Measurements from ENCODE around the gene ARMC7. TPM values are rescaled to one million over a fixed set of nuclear protein-coding genes. Genes with fewer than 3 reads are reported as not detected.
"Not testable (repeated sequence)": the region's sequence is repeated elsewhere in the genome, so short reads cannot be mapped to it uniquely, and the experiment has no call there.

The ARMC7 gene
- total RNA-seq, 2 experiments from 2014 or later, result 6.5 to 8.2 TPM

- intact Hi-C loops (cut with micrococcal nuclease), result loop anchor here (1.0 kb wide), 1 partner anchor 10 kb away; no protein-coding TSS in a partner anchor
- ChIA-PET POLR2A (interaction anchor here (0.6 to 2.6 kb wide), 5 partner anchors 10 to 370 kb away, joined by 3 to 17 read pairs (median 3); no protein-coding TSS in a partner anchor), CTCF (interaction anchor here (1.1 to 6.3 kb wide), 5 partner anchors 10 to 164 kb away, joined by 3 to 60 read pairs (median 3); no protein-coding TSS in a partner anchor)
- peaks cover 5% of the 10 kb centered on the region for H3K36me3 Mint-ChIP-seq
- H3K27me3 Mint-ChIP-seq, result no peaks in the 10 kb centered on the region
- peak; percentile 86 for DNase-seq
- H3K27ac Mint-ChIP-seq, result peak overlapping the region; percentile 77
- no peaks in the 10 kb centered on the region for H3K9me3 Mint-ChIP-seq
- peaks cover 30% of the 10 kb centered on the region for H3K4me1 Mint-ChIP-seq (ENCODE audit: low read depth)
- peak overlapping the region; percentile 18 for H3K4me3 Mint-ChIP-seq
Observed at GRCh38 chr17:75124041-75124818, 14.5 kb downstream of the ARMC7 start.

GRCh38 chr17:75124819-75125162 lies 15.0 kb downstream of the ARMC7 start:
- Mint-ChIP-seq H3K9me3 (no peaks in the 10 kb centered on the region), H3K4me3 (no peak overlapping the region), H3K36me3 (peaks cover 8% of the 10 kb centered on the region), H3K4me1 (ENCODE audit: low read depth) (peaks cover 33% of the 10 kb centered on the region), H3K27ac (peak overlapping the region; percentile 77), H3K27me3 (no peaks in the 10 kb centered on the region)
- ChIA-PET CTCF (interaction anchor here (1.3 to 6.3 kb wide), 2 partner anchors 11 to 47 kb away, joined by 4 to 60 read pairs; no protein-coding TSS in a partner anchor), POLR2A (interaction anchor here (1.6 to 2.6 kb wide), 2 partner anchors 11 to 57 kb away, joined by 3 to 17 read pairs; no protein-coding TSS in a partner anchor)
- intact Hi-C loops (cut with micrococcal nuclease), result loop anchor here (1.0 kb wide), 1 partner anchor 10 kb away; no protein-coding TSS in a partner anchor
- no peak for DNase-seq

GRCh38 chr17:75125984-75126383 lies 16.2 kb downstream of the ARMC7 start:
- ChIA-PET POLR2A (interaction anchor here (2.6 kb wide), 1 partner anchor 12 kb away, joined by 17 read pairs; no protein-coding TSS in a partner anchor), CTCF (interaction anchor here (6.3 kb wide), 1 partner anchor 12 kb away, joined by 60 read pairs; no protein-coding TSS in a partner anchor)
- intact Hi-C loops (cut with micrococcal nuclease), result no loop called here
- no peaks in the 10 kb centered on the region for H3K9me3 Mint-ChIP-seq
- peaks cover 38% of the 10 kb centered on the region for H3K4me1 Mint-ChIP-seq (ENCODE audit: low read depth)
- H3K4me3 Mint-ChIP-seq, result no peak overlapping the region
- H3K27ac Mint-ChIP-seq, result peak overlapping the region; percentile 65
- no peak for DNase-seq
- no peaks in the 10 kb centered on the region for H3K27me3 Mint-ChIP-seq
- H3K36me3 Mint-ChIP-seq, result peaks cover 11% of the 10 kb centered on the region

- H3K36me3 Mint-ChIP-seq, result peaks cover 11% of the 10 kb centered on the region
- ChIA-PET CTCF (interaction anchor here (6.3 kb wide), 1 partner anchor 13 kb away, joined by 60 read pairs; no protein-coding TSS in a partner anchor), POLR2A (no interaction called here)
- no peak overlapping the region for H3K27ac Mint-ChIP-seq
- no peak for DNase-seq
- H3K27me3 Mint-ChIP-seq, result no peaks in the 10 kb centered on the region
- H3K9me3 Mint-ChIP-seq, result no peaks in the 10 kb centered on the region
- intact Hi-C loops (cut with micrococcal nuclease), result no loop called here
- peaks cover 41% of the 10 kb centered on the region for H3K4me1 Mint-ChIP-seq (ENCODE audit: low read depth)
- H3K4me3 Mint-ChIP-seq, result no peak overlapping the region
Observed at GRCh38 chr17:75126954-75127353, 17.2 kb downstream of the ARMC7 start.

GRCh38 chr17:75127936-75128335 lies 18.2 kb downstream of the ARMC7 start:
- H3K4me3 Mint-ChIP-seq; intact Hi-C loops (cut with micrococcal nuclease); POLR2A ChIA-PET; DNase-seq; H3K27me3 Mint-ChIP-seq; H3K9me3 Mint-ChIP-seq: not testable (repeated sequence)
- Mint-ChIP-seq H3K36me3 (peaks cover 11% of the 10 kb centered on the region), H3K4me1 (ENCODE audit: low read depth) (peaks cover 45% of the 10 kb centered on the region), H3K27ac (peak overlapping the region; percentile 52)
- CTCF ChIA-PET, result interaction anchor here (6.3 kb wide), 1 partner anchor 14 kb away, joined by 60 read pairs; no protein-coding TSS in a partner anchor

GRCh38 chr17:75128694-75129505 lies 19.1 kb downstream of the ARMC7 start:
- H3K4me1 Mint-ChIP-seq (ENCODE audit: low read depth), result peaks cover 39% of the 10 kb centered on the region
- peaks cover 11% of the 10 kb centered on the region for H3K36me3 Mint-ChIP-seq
- intact Hi-C loops (cut with micrococcal nuclease), result no loop called here
- H3K27me3 Mint-ChIP-seq, result no peaks in the 10 kb centered on the region
- no peak for DNase-seq
- no peaks in the 10 kb centered on the region for H3K9me3 Mint-ChIP-seq
- no peak overlapping the region for H3K27ac Mint-ChIP-seq
- no peak overlapping the region for H3K4me3 Mint-ChIP-seq
- ChIA-PET CTCF (interaction anchor here (3.6 to 6.3 kb wide), 3 partner anchors 15 to 72 kb away, joined by 24 to 121 read pairs (median 60); partner anchors contain the start of gene ARMC7), POLR2A (interaction anchor here (1.1 kb wide), 2 partner anchors 12 to 60 kb away, joined by 3 read pairs; no protein-coding TSS in a partner anchor)

- ChIA-PET POLR2A (interaction anchor here (1.1 kb wide), 1 partner anchor 13 kb away, joined by 3 read pairs; no protein-coding TSS in a partner anchor), CTCF (interaction anchor here (1.5 to 6.1 kb wide), 5 partner anchors 16 to 282 kb away, joined by 3 to 121 read pairs (median 14); partner anchors contain the start of gene ARMC7)
- intact Hi-C loops (cut with micrococcal nuclease), result no loop called here
- Mint-ChIP-seq H3K9me3 (no peaks in the 10 kb centered on the region), H3K27ac (peak overlapping the region; percentile 0), H3K4me1 (ENCODE audit: low read depth) (peaks cover 32% of the 10 kb centered on the region), H3K36me3 (peaks cover 11% of the 10 kb centered on the region), H3K27me3 (no peaks in the 10 kb centered on the region), H3K4me3 (peak overlapping the region; percentile 9)
- no peak for DNase-seq
Observed at GRCh38 chr17:75129576-75129975, 19.8 kb downstream of the ARMC7 start.

GRCh38 chr17:75130059-75130631 lies 20.4 kb downstream of the ARMC7 start:
- no peak for DNase-seq
- CTCF ChIA-PET, result interaction anchor here (0.5 to 6.1 kb wide), 16 partner anchors 12 to 282 kb away, joined by 3 to 121 read pairs (median 4); partner anchors contain the start of genes ARMC7, CDR2L, GGA3 and MRPS7
- no peaks in the 10 kb centered on the region for H3K27me3 Mint-ChIP-seq
- intact Hi-C loops (cut with micrococcal nuclease), result loop anchor here (5.0 kb wide), 2 partner anchors 72 to 83 kb away; partner anchors contain the start of genes ATP5PD and KCTD2
- POLR2A ChIA-PET, result interaction anchor here (1.0 to 1.9 kb wide), 5 partner anchors 16 to 118 kb away, joined by 4 to 12 read pairs (median 7); partner anchors contain the start of gene MRPL58
- H3K36me3 Mint-ChIP-seq, result peaks cover 13% of the 10 kb centered on the region
- H3K9me3 Mint-ChIP-seq, result no peaks in the 10 kb centered on the region
- peak overlapping the region; percentile 84 for H3K4me3 Mint-ChIP-seq
- peaks cover 29% of the 10 kb centered on the region for H3K4me1 Mint-ChIP-seq (ENCODE audit: low read depth)
- peak overlapping the region; percentile 86 for H3K27ac Mint-ChIP-seq

GRCh38 chr17:75130632-75131277 lies 21.0 kb downstream of the ARMC7 start:
- intact Hi-C loops (cut with micrococcal nuclease), result loop anchor here (1.0 to 5.0 kb wide), 3 partner anchors 16 to 83 kb away; partner anchors contain the start of genes ATP5PD and KCTD2
- Mint-ChIP-seq H3K27ac (peak overlapping the region; percentile 86), H3K27me3 (no peaks in the 10 kb centered on the region), H3K36me3 (peaks cover 14% of the 10 kb centered on the region), H3K4me3 (peak overlapping the region; percentile 84), H3K9me3 (no peaks in the 10 kb centered on the region), H3K4me1 (ENCODE audit: low read depth) (peaks cover 25% of the 10 kb centered on the region)
- DNase-seq, result peak; percentile 62
- ChIA-PET CTCF (interaction anchor here (0.5 to 6.1 kb wide), 27 partner anchors 10 to 281 kb away, joined by 3 to 121 read pairs (median 4); partner anchors contain the start of genes ARMC7, CDR2L, GGA3 and MRPL58), POLR2A (interaction anchor here (0.9 to 1.9 kb wide), 9 partner anchors 11 to 118 kb away, joined by 3 to 12 read pairs (median 5); partner anchors contain the start of genes JPT1, MRPL58 and NUP85)

GRCh38 chr17:75131278-75132017 lies 21.7 kb downstream of the ARMC7 start, which contains the start of gene NT5C:
NT5C (minus strand) TSS chr17:75131742; CDS start chr17:75131707, 35 bp downstream.
- CTCF ChIA-PET, result interaction anchor here (0.6 to 6.1 kb wide), 25 partner anchors 9 to 281 kb away, joined by 3 to 121 read pairs (median 4); partner anchors contain the start of genes ARMC7, GGA3, MRPL58 and MRPS7
- H3K4me3 Mint-ChIP-seq, result peak within 1 kb of the TSS; percentile 84
- POLR2A ChIA-PET, result interaction anchor here (0.9 to 1.9 kb wide), 9 partner anchors 11 to 119 kb away, joined by 3 to 12 read pairs (median 5); partner anchors contain the start of genes JPT1, MRPL58 and NUP85
- H3K27ac Mint-ChIP-seq, result peak within 1 kb of the TSS; percentile 86
- intact Hi-C loops (cut with micrococcal nuclease), result loop anchor here (1.0 to 5.0 kb wide), 3 partner anchors 17 to 84 kb away; partner anchors contain the start of genes ATP5PD and KCTD2
- DNase-seq, result peak; percentile 83
- H3K9me3 Mint-ChIP-seq, result no peaks in the 10 kb centered on the region
- H3K36me3 Mint-ChIP-seq, result peaks cover 15% of the 10 kb centered on the region
- no peaks in the 10 kb centered on the region for H3K27me3 Mint-ChIP-seq
- peaks cover 18% of the 10 kb centered on the region for H3K4me1 Mint-ChIP-seq (ENCODE audit: low read depth)

All from activated CD4-positive, alpha-beta memory T cell treated with anti-CD3 and anti-CD28 coated beads for 36 hours (primary cell).